ENCODE results near the gene HAUS7. TPM values are rescaled to one million over a fixed set of nuclear protein-coding genes. Genes with fewer than 3 reads are reported as not detected.

Gene HAUS7
- total RNA-seq, 2 donors from 2014 or later = 10.5 to 15.9 TPM

DNA sequence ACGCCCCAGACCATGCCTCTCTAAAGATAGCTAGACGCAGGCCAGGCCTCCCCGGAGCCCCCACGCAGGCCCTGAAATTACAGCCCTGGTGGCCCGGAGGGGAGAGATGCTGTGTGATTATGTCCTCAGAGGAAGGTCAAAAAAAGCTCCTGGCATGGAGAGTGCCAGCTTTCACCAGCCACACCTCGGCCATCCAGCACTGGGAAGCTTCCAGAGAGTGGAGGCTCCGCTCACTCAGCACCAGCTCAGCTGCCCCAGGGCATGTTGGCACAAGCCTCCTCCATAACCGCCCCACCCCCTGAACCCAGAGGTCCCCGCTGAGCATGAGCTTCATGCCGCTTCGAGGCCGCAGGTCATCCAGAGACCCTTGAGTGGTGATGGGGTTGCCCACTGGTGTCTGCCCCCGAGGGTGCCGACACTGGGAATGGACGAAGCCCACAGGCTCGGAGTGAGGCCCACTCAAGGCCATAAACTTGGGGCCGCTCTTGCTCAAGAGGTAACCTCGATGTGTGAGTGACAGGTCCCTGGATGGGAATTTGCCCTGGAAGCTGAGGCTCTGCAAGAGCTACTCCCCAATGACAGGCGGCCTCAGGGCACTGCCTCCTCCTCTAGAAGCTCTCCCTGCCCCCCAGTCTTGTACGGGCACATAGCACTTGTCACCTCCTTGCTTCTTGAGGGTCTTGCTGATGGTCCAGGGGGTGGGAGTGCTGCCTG is 20.0 kb upstream of the HAUS7 start:
- Histone ChIP-seq H3K4me3 (no peak overlapping the region), H3K9me3 (no peaks in the 10 kb centered on the region), H3K4me1 (peaks cover 0 to 32% of the 10 kb centered on the region in 2 donors), H3K36me3 (no peaks in the 10 kb centered on the region), H3K27me3 (no peaks in the 10 kb centered on the region), H3K27ac (peak overlapping the region in 1 of 2 donors; percentile 2)
- no peak for DNase-seq (ENCODE audit: low spot score)
- TF ChIP-seq, protein P1, sequence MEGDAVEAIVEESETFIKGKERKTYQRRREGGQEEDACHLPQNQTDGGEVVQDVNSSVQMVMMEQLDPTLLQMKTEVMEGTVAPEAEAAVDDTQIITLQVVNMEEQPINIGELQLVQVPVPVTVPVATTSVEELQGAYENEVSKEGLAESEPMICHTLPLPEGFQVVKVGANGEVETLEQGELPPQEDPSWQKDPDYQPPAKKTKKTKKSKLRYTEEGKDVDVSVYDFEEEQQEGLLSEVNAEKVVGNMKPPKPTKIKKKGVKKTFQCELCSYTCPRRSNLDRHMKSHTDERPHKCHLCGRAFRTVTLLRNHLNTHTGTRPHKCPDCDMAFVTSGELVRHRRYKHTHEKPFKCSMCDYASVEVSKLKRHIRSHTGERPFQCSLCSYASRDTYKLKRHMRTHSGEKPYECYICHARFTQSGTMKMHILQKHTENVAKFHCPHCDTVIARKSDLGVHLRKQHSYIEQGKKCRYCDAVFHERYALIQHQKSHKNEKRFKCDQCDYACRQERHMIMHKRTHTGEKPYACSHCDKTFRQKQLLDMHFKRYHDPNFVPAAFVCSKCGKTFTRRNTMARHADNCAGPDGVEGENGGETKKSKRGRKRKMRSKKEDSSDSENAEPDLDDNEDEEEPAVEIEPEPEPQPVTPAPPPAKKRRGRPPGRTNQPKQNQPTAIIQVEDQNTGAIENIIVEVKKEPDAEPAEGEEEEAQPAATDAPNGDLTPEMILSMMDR (IDR thresholded peaks at IDR 0.05) = no peak

DNA sequence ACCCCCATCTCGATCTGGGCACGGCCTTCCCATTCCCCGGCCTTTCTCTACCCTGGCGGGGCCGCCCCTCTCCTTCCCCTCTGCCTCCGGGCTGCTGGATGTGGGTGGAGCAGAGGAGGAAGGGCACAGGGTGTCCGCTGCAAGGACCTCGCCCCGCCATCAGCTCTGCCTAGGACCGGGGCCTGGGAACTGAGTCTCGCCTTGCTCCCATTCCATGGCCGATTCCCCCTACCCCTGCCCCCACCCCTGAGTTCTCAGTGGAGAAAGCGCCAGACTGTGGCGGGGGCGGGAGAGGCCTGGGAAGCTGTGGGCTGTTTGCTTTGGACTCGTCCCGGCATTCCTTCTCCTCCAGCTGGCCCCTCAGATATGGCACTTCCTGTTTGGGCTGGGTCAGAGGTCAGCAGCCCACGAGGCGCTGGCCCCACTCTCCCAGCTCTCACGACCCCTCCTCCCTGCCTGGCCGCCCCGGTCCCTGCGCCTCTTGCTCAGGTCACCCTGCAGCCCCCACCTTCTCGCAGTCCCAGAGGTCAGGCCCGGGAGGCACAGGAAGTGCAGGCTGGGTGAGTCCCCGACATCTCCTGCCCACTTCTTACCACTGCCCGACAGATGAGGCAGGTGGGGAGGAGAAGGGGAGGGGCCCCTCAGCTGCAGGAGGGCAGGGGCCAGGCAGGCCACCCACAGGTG is 18.0 kb upstream of the HAUS7 start:
- Histone ChIP-seq H3K4me3 (no peak overlapping the region), H3K27me3 (no peaks in the 10 kb centered on the region), H3K36me3 (no peaks in the 10 kb centered on the region), H3K9me3 (no peaks in the 10 kb centered on the region), H3K4me1 (peaks cover 0 to 32% of the 10 kb centered on the region in 2 donors), H3K27ac (peak overlapping the region; percentile 35 to 67)
- TF ChIP-seq, protein P1 (IDR thresholded peaks at IDR 0.05) = no peak
- no peak for DNase-seq (ENCODE audit: low spot score)

DNA sequence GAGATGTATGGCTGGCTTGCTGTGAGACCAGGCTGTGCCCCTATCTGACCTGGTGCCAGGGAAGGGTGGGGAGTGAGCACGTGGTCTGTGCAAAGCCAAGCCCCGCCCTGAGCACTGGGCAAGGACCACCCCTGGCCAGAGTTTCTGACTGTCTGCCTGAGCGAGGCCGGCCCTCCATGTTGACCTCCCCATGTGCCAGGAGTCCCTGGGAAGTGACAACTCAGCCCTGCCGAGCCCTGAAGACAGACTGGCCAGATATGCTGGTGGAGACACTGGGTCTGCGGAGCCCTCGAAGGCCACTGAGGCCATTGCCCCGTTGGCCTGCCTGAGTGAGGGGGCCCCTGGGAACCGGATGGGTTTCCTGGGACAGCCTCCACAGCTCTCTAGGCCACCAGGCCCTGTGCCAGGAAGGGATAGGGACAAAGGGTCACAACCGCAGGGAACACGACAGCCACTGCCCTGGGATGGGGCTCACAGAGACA is 17.3 kb upstream of the HAUS7 start:
- Histone ChIP-seq H3K9me3 (no peaks in the 10 kb centered on the region), H3K27me3 (no peaks in the 10 kb centered on the region), H3K4me3 (no peak overlapping the region), H3K27ac (peak overlapping the region; percentile 35 to 67), H3K36me3 (no peaks in the 10 kb centered on the region), H3K4me1 (peaks cover 0 to 32% of the 10 kb centered on the region in 2 donors)
- DNase-seq (ENCODE audit: low spot score) = no peak
- TF ChIP-seq, protein P1 (IDR thresholded peaks at IDR 0.05) = no peak

DNA sequence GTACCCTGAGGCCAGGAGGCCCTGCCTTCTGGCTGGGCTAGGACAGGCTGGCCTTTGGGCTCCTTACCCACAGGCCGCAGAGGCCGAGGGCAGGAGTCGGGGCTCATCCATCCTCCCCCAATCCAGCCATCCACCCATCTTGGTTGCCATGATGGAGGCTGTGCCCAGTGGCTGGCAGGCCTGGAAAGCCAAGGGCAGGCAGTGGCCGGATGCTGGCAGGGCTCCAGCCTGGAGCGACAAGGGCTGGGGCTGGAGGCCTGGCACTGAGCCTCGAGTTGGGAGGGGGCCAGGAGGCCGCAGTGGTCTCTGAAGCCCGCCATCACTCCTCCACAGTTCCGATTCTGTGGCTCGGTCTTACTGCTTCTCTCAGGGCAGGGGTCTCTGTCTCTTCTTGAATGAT is 15.8 kb upstream of the HAUS7 start:
- TF ChIP-seq, protein P1 (IDR thresholded peaks at IDR 0.05) = no peak
- no peak overlapping the region for H3K4me3 ChIP-seq
- no peaks in the 10 kb centered on the region for H3K9me3 ChIP-seq
- H3K27me3 ChIP-seq = no peaks in the 10 kb centered on the region
- H3K27ac ChIP-seq = no peak overlapping the region
- no peak for DNase-seq (ENCODE audit: low spot score)
- H3K36me3 ChIP-seq = no peaks in the 10 kb centered on the region
- H3K4me1 ChIP-seq = peaks cover 0 to 21% of the 10 kb centered on the region in 2 donors

DNA sequence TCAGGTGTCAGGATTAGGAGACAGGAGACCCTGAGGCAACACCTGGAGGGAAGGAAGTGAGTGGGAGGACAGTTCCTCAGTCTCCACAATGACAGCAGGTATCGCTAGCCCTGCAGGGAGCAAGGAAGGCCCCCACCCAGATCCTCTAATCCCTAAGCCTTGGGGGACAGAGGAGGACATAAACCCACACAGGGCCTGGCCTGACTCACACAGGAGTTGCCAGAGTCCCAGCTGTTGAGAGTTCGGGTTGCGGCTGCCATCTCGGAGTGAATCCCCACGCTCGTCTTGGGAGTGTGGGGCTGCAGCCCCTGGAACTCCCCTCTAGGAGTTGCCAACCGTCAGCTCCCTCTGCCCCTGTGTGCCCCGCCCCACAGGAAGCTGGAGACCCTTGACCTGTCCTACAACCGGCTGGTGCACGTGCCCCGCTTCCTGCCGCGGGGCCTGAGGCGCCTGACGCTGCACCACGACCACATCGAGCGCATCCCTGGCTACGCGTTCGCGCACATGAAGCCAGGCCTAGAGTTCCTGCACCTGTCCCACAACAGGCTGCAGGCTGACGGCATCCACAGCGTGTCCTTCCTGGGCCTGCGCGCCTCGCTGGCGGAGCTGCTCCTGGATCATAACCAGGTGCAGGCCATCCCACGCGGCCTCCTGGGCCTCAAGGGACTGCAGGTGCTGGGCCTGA is 15.2 kb upstream of the HAUS7 start:
- H3K4me1 ChIP-seq = peaks cover 0 to 19% of the 10 kb centered on the region in 2 donors
- no peaks in the 10 kb centered on the region for H3K36me3 ChIP-seq
- TF ChIP-seq, protein P1 (IDR thresholded peaks at IDR 0.05) = no peak
- peak overlapping the region in 1 of 2 donors; percentile 15 for H3K27ac ChIP-seq
- no peaks in the 10 kb centered on the region for H3K27me3 ChIP-seq
- no peak overlapping the region for H3K4me3 ChIP-seq
- H3K9me3 ChIP-seq = no peaks in the 10 kb centered on the region
- DNase-seq (ENCODE audit: low spot score) = no peak

Data from right atrium auricular region (tissue), 2 donors.